OCI-LY3 (cell line): ENCODE measurements around the gene SKIL.

ENCODE experiments used
- H2AFZ ChIP-seq: fragments of 200-600, 300-600 bp; shearing (Covaris generic); 2 replicates; pipeline ENCODE4 v1.6.0; 2014; ENCODE audit warnings: antibody characterized with exemption, low read depth, low read length
- H3K27ac ChIP-seq: fragments of 200-600, 300-600 bp; sonication (generic); 2 replicates; pipeline ENCODE4 v1.5.1; 2014; ENCODE audit warnings: mild to moderate bottlenecking, low read length, moderate library complexity, mixed read lengths
- H3K27me3 ChIP-seq: fragments of 200-600, 300-600 bp; sonication (generic); 2 replicates; pipeline ENCODE4 v1.6.1; 2014; ENCODE audit warnings: low read depth, low read length, mixed read lengths
- H3K36me3 ChIP-seq: fragments of 200-600, 300-600 bp; sonication (generic); replicated peaks from 2 replicates; pipeline ENCODE3; 2014; ENCODE audit warnings: low read depth, low read length, mixed read lengths
- H3K4me1 ChIP-seq: fragments of 300-600, 200-600 bp; sonication (generic); 2 replicates; pipeline ENCODE4 v1.6.1; 2014; ENCODE audit warnings: low read length, mixed read lengths
- H3K4me2 ChIP-seq: fragments of 200-600, 300-600 bp; sonication (generic); 2 replicates; pipeline ENCODE4 v1.6.1; 2014; ENCODE audit warnings: low read length, mixed read lengths
- H3K4me3 ChIP-seq: fragments of 300-600, 200-600 bp; sonication (generic); 2 replicates; pipeline ENCODE4 v1.5.1; 2014; ENCODE audit warnings: antibody characterized with exemption, mild to moderate bottlenecking, low read length, moderate library complexity
- H3K79me2 ChIP-seq: fragments of 300-600, 200-600 bp; shearing (Covaris generic); 2 replicates; pipeline ENCODE4 v1.6.1; 2014; ENCODE audit warnings: mild to moderate bottlenecking, low read length, mixed read lengths
- H3K9ac ChIP-seq: fragments of 300-600, 200-600 bp; shearing (Covaris generic); 2 replicates; pipeline ENCODE4 v1.6.0; 2014; ENCODE audit warnings: mild to moderate bottlenecking, low read length, moderate library complexity
- H3K9me3 ChIP-seq: fragments of 200-600, 300-600 bp; shearing (Covaris generic); 2 replicates; pipeline ENCODE4 v1.6.1; 2014; ENCODE audit warnings: low read length, mixed read lengths; ENCODE audit not compliant: insufficient read depth
- H4K20me1 ChIP-seq: fragments of 200-600, 300-600 bp; sonication (generic); 2 replicates; pipeline ENCODE4 v1.6.1; 2016; ENCODE audit warnings: low read length, mixed read lengths; ENCODE audit not compliant: insufficient read depth
- EZH2phosphoT487 ChIP-seq: fragments of 200-600 bp; shearing (Covaris generic); IDR thresholded peaks from 2 replicates; pipeline ENCODE4 v1.6.1; 2018; ENCODE audit warnings: antibody characterized with exemption, mixed run types, low read depth
- TF ChIP-seq, protein P1 (sequence below): fragments of 200-600, 300-600 bp; sonication (generic); IDR thresholded peaks from 2 replicates; pipeline ENCODE4 v1.5.1; 2014; ENCODE audit warnings: antibody characterized with exemption, low read length, low read depth

SKIL gene, protein sequence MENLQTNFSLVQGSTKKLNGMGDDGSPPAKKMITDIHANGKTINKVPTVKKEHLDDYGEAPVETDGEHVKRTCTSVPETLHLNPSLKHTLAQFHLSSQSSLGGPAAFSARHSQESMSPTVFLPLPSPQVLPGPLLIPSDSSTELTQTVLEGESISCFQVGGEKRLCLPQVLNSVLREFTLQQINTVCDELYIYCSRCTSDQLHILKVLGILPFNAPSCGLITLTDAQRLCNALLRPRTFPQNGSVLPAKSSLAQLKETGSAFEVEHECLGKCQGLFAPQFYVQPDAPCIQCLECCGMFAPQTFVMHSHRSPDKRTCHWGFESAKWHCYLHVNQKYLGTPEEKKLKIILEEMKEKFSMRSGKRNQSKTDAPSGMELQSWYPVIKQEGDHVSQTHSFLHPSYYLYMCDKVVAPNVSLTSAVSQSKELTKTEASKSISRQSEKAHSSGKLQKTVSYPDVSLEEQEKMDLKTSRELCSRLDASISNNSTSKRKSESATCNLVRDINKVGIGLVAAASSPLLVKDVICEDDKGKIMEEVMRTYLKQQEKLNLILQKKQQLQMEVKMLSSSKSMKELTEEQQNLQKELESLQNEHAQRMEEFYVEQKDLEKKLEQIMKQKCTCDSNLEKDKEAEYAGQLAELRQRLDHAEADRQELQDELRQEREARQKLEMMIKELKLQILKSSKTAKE

DNA sequence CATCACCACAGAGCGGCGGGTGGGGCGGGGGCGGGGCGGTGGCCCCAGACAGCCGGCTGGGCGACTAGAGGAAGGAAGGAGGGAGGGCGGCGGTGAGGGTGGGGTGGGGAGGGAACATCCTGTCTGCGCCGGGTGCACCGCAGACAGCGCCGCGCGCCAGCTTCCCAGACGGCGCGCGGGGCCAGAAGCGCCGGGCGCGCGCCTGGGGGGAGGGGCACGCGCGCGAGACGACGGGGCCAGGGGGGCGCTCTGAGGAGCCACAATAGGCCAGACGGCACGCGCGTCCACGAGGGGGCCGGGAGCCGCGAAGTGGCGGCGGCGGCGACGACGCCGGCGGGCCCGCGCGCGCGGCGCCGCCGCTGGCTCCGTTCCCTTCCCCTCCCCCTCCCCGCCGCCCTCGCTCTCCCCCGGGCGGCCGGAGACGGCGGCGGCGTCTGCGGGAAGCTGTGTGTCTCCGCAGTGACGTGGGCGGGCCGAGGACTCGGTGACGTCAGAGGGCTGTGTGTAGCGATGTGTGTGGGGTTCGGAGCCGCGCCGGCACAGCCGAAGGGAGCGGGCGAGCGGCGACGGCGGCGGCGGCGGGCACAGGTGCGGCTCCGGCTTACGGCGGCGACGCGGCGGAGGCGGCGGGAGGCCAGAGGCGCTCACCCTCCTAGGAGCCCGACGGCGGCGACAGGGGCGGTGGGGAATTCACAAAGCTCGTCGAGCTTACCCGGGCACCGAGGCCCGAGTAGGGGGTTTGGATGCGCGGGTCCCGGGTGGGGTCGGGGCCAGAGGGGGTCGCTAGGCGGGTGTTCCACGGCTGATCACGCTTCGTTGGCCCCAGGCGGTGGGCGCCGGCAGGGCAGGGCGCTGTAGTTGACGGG is at the start of gene SKIL:
SKIL (plus strand) TSS at position 540 of the 866 bp plus-strand sequence. CDS start 2,617 bp downstream, outside the sequence.
- peaks cover 60% of the 10 kb centered on the region for H3K4me1 ChIP-seq
- TF ChIP-seq, protein P1, sequence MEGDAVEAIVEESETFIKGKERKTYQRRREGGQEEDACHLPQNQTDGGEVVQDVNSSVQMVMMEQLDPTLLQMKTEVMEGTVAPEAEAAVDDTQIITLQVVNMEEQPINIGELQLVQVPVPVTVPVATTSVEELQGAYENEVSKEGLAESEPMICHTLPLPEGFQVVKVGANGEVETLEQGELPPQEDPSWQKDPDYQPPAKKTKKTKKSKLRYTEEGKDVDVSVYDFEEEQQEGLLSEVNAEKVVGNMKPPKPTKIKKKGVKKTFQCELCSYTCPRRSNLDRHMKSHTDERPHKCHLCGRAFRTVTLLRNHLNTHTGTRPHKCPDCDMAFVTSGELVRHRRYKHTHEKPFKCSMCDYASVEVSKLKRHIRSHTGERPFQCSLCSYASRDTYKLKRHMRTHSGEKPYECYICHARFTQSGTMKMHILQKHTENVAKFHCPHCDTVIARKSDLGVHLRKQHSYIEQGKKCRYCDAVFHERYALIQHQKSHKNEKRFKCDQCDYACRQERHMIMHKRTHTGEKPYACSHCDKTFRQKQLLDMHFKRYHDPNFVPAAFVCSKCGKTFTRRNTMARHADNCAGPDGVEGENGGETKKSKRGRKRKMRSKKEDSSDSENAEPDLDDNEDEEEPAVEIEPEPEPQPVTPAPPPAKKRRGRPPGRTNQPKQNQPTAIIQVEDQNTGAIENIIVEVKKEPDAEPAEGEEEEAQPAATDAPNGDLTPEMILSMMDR: no peak
- no peak for TF ChIP-seq EZH2phosphoT487
- peak within 1 kb of the TSS; percentile 96 for H3K9ac ChIP-seq
- H3K9me3 ChIP-seq: no peaks in the 10 kb centered on the region
- peak within 1 kb of the TSS; percentile 88 for H3K4me3 ChIP-seq
- H2AFZ ChIP-seq: no peak within 1 kb of the TSS
- H3K79me2 ChIP-seq: peaks cover 55% of the 10 kb centered on the region
- H4K20me1 ChIP-seq: peaks cover 25% of the 10 kb centered on the region
- peak within 1 kb of the TSS; percentile 93 for H3K4me2 ChIP-seq
- peaks cover 31% of the 10 kb centered on the region for H3K36me3 ChIP-seq
- no peaks in the 10 kb centered on the region for H3K27me3 ChIP-seq
- H3K27ac ChIP-seq: peak within 1 kb of the TSS; percentile 99

DNA sequence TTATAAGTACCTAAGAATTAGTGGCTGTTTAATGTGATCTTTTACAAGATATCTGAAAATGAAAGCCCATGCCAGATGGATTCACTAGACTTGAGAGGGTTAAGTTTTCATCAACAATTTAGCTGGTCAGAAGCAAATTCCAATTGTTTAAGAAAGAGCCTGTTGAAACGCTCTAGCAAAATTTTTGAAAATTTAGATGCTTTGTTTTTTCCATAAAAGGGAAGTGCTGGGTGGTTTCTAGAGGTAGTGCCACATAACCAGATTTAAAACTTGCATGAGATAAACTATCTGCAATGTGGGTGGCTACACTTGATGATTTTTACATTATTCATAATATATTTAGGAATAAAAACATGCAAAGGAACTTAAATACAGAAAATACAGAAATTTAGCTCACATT is 48.5 kb upstream of the SKIL start:
- no peak overlapping the region for H2AFZ ChIP-seq
- no peaks in the 10 kb centered on the region for H4K20me1 ChIP-seq
- no peak overlapping the region for H3K9ac ChIP-seq
- H3K4me2 ChIP-seq: 0 out of 2 replicates have a peak overlapping the region, but pooled peaks have one; percentile 14
- no peak overlapping the region for H3K27ac ChIP-seq
- H3K79me2 ChIP-seq: no peaks in the 10 kb centered on the region
- no peak for TF ChIP-seq EZH2phosphoT487
- TF ChIP-seq, protein P1: no peak
- H3K27me3 ChIP-seq: no peaks in the 10 kb centered on the region
- H3K4me3 ChIP-seq: no peak overlapping the region
- peaks cover 21% of the 10 kb centered on the region for H3K4me1 ChIP-seq
- H3K9me3 ChIP-seq: no peaks in the 10 kb centered on the region
- no peaks in the 10 kb centered on the region for H3K36me3 ChIP-seq

DNA sequence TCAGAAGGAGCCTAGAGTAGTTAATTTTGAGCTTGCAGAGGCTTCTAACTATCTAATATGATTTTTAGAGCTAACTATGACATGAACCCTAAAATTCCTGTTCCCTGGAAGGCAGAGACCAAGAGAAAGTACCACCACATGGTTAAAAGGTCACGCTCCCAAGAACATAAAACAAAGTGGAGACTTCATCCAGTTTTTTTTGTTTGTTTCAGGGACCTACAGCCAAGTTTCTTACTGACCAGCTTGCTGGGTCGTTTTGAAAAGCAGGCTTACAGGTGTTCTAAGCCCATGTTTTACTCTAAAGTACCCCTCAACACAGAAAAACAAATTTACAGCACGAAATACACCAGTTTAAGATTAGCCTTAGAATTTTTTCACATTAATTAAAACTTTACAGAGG is 39.6 kb upstream of the SKIL start:
- no peaks in the 10 kb centered on the region for H3K79me2 ChIP-seq
- no peaks in the 10 kb centered on the region for H3K9me3 ChIP-seq
- H3K27me3 ChIP-seq: no peaks in the 10 kb centered on the region
- H4K20me1 ChIP-seq: no peaks in the 10 kb centered on the region
- TF ChIP-seq EZH2phosphoT487: no peak
- TF ChIP-seq, protein P1: no peak
- no peak overlapping the region for H3K4me2 ChIP-seq
- H3K36me3 ChIP-seq: no peaks in the 10 kb centered on the region
- no peak overlapping the region for H2AFZ ChIP-seq
- no peak overlapping the region for H3K9ac ChIP-seq
- no peak overlapping the region for H3K27ac ChIP-seq
- peaks cover 4% of the 10 kb centered on the region; the same call in 1 of the 2 replicates for H3K4me1 ChIP-seq
- H3K4me3 ChIP-seq: no peak overlapping the region
